ENCODE data around the gene NOX5.

DNA sequence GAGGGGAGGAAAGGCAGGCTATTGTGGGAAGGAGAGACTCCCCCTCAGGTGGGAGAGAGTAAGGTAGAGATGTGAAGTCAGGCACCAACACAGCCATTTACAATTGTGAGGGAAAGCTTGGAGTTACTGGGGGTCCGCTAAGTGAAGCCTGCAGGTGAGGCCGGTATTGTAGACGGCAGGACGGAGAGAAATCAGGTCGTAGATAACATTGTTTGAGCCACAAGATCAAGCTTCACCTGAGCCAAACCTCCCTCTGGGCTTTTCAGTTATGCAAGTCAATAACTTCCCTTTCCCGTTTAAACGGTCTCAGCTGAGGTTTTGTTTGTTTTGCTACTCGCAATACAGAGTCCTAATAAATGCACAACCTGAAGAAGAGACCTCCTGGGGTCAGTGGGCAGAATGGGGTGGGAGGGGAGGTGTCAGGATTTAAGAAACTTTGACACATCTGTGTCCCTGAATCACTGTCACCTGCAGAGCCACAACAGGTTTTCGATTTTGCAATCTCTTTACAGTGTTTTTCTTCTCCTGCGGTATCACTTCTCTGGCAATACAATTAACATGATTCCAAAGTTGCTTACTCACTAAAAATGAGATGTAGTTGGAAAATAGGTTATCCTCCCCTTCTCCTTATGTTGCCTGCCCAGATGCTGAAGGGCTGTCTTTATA lies 73.9 kb downstream of the NOX5 start:
- TF ChIP-seq, protein P1, sequence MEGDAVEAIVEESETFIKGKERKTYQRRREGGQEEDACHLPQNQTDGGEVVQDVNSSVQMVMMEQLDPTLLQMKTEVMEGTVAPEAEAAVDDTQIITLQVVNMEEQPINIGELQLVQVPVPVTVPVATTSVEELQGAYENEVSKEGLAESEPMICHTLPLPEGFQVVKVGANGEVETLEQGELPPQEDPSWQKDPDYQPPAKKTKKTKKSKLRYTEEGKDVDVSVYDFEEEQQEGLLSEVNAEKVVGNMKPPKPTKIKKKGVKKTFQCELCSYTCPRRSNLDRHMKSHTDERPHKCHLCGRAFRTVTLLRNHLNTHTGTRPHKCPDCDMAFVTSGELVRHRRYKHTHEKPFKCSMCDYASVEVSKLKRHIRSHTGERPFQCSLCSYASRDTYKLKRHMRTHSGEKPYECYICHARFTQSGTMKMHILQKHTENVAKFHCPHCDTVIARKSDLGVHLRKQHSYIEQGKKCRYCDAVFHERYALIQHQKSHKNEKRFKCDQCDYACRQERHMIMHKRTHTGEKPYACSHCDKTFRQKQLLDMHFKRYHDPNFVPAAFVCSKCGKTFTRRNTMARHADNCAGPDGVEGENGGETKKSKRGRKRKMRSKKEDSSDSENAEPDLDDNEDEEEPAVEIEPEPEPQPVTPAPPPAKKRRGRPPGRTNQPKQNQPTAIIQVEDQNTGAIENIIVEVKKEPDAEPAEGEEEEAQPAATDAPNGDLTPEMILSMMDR (IDR thresholded peaks at IDR 0.05) = no peak
- TF ChIP-seq POLR2A (IDR thresholded peaks at IDR 0.05) = no peak
